NCI-H2107 treated with DMSO at 0.1 percent for 48 hours (cell line): ENCODE measurements around the gene TSEN2.

Experiments used
- DNase-seq: peaks from one replicate; lab custom pipeline; 2025; ENCODE audit not compliant: unreplicated experiment; lab: John Stamatoyannopoulos, UW

The TSEN2 gene

GRCh38 chr3:12545473-12545791, 61.2 kb downstream of the TSEN2 start, which contains the start of gene MKRN2OS:
Gene MKRN2OS, minus strand, starts transcription at chr3:12545499. Its CDS starts 35 bp downstream, at chr3:12545464.
- peak; percentile 56 for DNase-seq

- no peak for DNase-seq
Observed at GRCh38 chr3:12549971-12550760, 65.9 kb downstream of the TSEN2 start.

- DNase-seq: peak; percentile 38
Observed at GRCh38 chr3:12553921-12554391, 69.7 kb downstream of the TSEN2 start.

GRCh38 chr3:12556314-12556689, 72.0 kb downstream of the TSEN2 start:
- DNase-seq: no peak

- no peak for DNase-seq
Observed at GRCh38 chr3:12556690-12557472, 72.6 kb downstream of the TSEN2 start, which contains the start of gene MKRN2. Gene MKRN2, plus strand, starts transcription at chr3:12557087. Its CDS starts 64 bp downstream, at chr3:12557151.

- DNase-seq: no peak
Observed at GRCh38 chr3:12557473-12558100, 73.3 kb downstream of the TSEN2 start.

GRCh38 chr3:12558706-12559105, 74.4 kb downstream of the TSEN2 start:
- DNase-seq: no peak

- no peak for DNase-seq
Observed at GRCh38 chr3:12559520-12559919, 75.2 kb downstream of the TSEN2 start.

GRCh38 chr3:12560505-12561190, 76.4 kb downstream of the TSEN2 start:
- no peak for DNase-seq

- DNase-seq: no peak
Observed at GRCh38 chr3:12561397-12561796, 77.1 kb downstream of the TSEN2 start.

GRCh38 chr3:12562451-12562850, 78.2 kb downstream of the TSEN2 start:
- no peak for DNase-seq

- no peak for DNase-seq
Observed at GRCh38 chr3:12566976-12567375, 82.7 kb downstream of the TSEN2 start.

GRCh38 chr3:12568747-12569146, 84.5 kb downstream of the TSEN2 start:
- no peak for DNase-seq

GRCh38 chr3:12569836-12570235, 85.6 kb downstream of the TSEN2 start:
- DNase-seq: no peak

GRCh38 chr3:12571986-12572385, 87.7 kb downstream of the TSEN2 start:
- no peak for DNase-seq

GRCh38 chr3:12574131-12574530, 89.9 kb downstream of the TSEN2 start:
- DNase-seq: no peak

GRCh38 chr3:12574661-12575060, 90.4 kb downstream of the TSEN2 start:
- DNase-seq: no peak

- DNase-seq: no peak
Observed at GRCh38 chr3:12577379-12577778, 93.1 kb downstream of the TSEN2 start.

GRCh38 chr3:12578742-12579141, 94.5 kb downstream of the TSEN2 start:
- DNase-seq: no peak

- no peak for DNase-seq
Observed at GRCh38 chr3:12579456-12579855, 95.2 kb downstream of the TSEN2 start.

GRCh38 chr3:12579905-12580304, 95.6 kb downstream of the TSEN2 start:
- no peak for DNase-seq
